GM18520 (cell line): ENCODE results near the gene RAF1.
"Not testable (repeated sequence)": the region's sequence is repeated elsewhere in the genome, so short reads cannot be mapped to it uniquely, and the experiment has no call there.

Experiments used
- ATAC-seq: cut with Tn5 transposase; IDR thresholded peaks from one replicate; pipeline ENCODE4 v1.9.1; 2021; ENCODE audit not compliant: unreplicated experiment

The RAF1 gene

DNA sequence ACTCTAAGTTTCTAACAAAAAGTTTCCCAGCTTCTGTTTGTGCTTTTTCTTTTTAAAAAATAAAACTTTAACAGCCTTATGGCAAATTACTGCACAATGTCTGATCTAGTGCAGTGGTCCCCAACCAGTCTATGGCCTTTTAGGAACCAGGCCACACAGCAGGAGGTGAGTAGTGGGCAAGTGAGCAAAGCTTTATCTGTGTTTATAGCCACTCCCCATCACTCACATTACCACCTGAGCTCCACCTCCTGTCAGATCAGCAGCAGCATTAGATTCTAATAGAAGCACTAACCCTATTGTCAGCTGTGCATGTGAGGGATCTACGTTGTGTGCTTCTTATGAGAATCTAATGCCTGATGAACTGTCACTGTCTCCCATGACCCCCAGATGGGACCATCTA is 101.5 kb downstream of the RAF1 start:
- no peak for ATAC-seq

DNA sequence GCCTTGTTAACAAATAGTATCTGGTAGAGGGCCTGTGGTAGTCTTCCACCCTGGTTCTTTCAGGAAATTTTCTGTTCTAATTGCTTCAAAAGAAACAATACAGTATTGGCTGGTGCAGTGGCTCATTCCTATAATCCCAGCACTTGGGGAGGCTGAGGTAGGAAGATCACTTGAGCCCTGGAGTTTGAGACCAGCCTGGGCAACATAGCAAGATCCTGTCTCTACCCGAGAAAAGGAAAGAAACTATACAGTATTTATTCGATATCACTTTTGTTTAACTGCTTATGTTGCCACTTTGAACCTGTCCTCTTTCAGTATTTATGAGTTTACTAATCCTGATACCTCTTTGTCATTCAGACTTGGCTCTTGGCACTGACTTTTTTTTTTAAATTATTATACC is 102.5 kb downstream of the RAF1 start:
- no peak for ATAC-seq

- ATAC-seq: peak; percentile 24
Observed at GRCh38 chr3:12560505-12561190, 103.3 kb downstream of the RAF1 start.

DNA sequence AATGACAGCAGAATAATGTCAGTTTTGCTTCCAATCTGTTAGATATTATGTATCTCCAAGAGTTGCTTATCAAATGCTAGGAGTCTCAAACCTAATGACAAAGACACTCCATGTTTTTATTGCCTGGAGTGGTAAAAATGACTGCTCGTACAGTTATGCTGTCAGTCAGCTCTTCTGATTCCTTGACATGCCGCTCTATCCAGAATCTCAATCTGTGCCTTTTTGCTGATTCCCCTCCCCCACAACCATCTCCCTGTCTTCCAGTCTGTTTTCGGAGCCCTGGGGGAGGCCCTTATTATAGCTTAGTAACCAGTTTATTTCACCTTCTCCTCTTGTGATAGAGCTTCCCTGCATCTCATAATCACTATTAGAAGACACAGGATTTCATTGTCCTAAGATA is 104.4 kb downstream of the RAF1 start:
- no peak for ATAC-seq

DNA sequence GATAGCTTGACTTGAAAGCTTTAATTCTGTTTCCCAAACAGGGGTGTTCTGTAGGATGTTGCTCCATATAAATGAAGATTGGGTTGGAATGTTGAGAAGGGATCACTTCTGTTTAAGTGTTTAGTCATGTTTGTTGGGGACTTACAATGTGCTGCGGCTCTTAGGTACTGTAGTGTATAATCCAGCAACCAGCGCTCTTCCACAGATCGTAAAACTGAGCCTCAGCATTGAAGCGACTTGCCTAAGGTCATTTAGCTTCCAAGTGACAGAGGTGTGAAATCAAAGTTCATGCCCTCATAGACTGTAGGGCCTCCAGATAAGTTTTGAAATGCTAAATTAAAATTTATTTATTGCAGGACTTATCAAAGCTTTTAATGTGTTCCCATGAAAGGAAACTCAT is 105.2 kb downstream of the RAF1 start:
- ATAC-seq: no peak

DNA sequence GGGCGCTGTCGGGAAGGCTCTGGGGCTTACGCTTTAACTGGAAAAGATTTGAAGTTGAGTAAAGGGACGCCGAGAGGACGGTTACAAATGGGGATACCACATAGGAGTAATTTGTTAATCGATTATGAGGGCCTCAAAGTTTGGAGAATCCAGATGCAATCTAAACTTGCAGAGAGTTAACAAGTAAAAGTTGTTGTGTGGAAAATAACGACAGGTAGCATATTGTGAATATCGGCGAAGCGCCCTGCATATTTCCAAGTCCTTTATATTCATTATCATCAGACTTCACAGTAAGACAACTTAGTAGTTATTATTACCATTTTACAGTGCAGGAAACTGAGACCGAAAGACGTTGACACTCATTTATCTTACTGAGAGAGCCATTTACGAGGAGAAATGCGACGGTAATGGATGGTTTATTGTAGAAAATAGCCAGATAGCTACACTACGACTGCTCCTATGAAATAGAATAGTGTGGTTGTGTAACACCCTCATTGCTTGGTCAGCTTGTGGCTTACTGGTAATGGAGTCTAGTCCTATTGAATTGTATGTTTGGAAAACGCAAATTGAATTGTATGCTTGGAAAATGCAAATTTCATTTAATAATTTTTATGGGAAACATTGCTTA is 106.3 kb downstream of the RAF1 start:
- ATAC-seq: no peak

DNA sequence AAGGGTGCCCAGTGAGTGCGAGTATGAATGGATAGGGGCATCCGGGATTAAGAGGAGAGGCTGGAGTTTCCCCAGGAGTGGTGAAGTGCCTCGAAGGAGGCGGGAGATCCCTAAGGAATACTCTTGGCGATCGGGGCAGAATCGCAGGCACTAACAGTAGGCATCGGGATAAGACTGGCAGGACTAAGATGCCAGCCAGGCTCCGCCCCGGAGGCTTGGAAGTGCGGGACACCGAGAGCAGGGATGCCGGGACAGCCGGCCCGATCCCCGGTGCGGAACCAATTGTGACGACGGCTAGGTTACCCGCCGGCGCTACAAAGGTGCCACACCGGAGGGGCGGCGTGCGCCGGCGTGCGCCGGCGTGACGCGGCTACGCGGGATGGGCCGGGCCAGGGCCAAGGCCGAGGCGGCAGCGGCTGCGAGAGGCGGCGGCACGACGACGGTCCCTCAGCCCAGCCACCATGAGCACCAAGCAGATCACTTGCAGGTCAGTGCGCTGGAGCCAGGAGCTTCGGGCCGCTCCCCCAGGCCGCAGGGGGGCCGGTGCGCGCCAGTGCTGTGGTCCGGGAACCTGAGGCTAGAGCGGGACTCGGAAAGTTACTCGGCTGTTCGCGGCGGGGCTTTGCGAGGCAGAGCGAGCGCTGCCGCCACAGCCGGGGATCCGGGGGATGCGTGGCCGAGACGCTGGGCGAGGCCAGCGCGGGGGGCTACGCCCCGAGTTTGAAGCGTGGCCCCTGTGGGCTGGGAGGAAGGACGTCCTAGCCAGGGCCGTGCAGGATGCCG is 107.0 kb downstream of the RAF1 start, which contains the start of gene MKRN2:
Gene MKRN2, plus strand, starts transcription at position 398 of the 783 bp plus-strand sequence. Its CDS starts 64 bp downstream, at position 462.
- peak; percentile 72 for ATAC-seq

GRCh38 chr3:12556314-12556689 is 107.6 kb downstream of the RAF1 start:
- ATAC-seq: no peak

GRCh38 chr3:12553921-12554391 is 110.0 kb downstream of the RAF1 start:
- no peak for ATAC-seq

DNA sequence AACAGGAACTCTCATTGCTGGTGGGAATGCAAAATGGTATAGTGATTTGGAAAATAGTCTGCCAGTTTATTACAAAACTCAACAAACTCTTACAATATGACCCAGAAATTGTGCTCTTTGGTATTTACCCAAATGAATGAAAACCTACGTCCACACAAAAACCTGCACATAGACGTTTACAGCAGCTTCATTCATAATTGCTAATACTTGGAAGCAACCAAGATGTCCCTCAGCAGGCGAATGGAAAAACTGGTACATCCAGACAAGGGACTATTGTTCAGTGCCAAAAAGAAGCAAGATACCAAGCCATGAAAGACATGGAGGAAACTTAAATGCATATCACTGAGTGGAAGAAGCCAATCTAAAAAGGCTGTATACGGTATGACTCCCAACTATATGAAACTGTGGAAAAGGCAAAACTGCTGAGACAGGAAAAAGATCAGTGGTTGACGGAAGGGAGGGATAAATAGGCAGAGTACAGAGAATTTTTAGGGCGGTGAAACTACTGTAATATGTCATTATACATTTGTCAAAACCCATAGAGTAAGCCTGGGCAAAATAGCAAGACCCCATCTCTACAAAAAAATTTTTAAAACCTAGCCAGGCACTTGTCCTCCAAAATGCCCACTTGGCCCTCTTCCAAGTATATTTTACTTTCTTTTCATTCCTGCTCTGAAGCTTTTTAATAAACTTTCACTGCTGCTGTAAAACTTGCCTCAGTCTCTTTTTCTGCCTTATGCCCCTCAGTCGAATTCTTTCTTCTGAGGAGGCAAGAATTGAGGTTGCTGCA is 113.8 kb downstream of the RAF1 start:
- ATAC-seq: no peak

DNA sequence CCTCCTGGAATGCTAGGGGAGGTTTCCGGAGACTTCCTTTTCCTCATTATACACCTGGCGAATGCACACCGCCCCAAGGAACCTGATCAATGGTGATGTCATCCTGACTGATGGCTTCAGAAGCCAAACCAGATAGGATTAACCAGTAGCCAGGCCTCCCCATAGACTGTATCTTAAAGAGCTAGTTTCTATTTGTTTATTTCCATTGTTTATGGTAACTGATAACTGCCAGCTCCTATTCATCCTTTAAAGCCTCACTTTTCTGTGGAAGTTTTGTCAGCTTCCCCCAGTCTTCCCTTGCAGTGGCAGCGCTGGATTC is 118.5 kb downstream of the RAF1 start, which contains the start of gene MKRN2OS:
Gene MKRN2OS, minus strand, starts transcription at position 27 of the 319 bp plus-strand sequence. CDS start 35 bp downstream, outside the sequence.
- no peak for ATAC-seq

DNA sequence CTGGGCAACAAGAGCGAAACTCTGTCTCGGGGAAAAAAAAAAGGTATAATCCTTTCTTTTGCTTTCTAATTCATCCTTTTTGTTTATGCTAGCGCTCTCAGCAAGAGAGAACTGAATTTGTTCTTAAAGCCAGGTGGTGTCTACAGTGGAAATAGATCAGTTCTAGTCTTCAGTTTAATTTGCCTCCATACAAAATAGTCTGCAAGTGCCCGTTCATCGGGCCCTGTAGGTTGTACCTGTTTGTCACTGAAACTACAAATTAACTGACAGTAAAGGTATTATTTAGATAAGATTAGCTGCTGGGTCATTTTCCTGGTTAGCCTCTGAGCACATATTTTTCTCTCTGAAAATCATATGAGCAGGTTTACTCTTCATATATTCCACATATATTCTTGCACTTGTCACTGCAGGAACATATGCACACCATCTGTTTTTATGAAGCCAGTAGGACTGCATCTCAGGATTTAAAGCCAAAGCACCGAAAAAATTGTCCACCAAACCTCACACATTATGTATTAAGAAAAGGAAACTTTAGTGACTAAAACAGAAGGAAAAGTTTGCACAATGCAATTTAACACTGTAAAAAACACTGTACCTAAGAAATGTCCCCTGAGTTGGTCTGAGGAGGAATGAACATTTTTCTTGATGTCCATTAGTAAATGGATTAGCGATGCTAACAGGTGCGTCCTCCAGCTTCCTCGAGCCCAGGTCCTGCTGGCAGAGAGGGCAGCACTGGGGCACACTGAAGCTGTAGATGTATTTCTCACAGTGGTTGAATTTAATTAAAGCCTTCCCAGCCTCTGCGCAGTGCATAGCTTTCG is 119.1 kb downstream of the RAF1 start:
- ATAC-seq: no peak

GRCh38 chr3:12543497-12543896 is 120.4 kb downstream of the RAF1 start:
- not testable (repeated sequence) for ATAC-seq

DNA sequence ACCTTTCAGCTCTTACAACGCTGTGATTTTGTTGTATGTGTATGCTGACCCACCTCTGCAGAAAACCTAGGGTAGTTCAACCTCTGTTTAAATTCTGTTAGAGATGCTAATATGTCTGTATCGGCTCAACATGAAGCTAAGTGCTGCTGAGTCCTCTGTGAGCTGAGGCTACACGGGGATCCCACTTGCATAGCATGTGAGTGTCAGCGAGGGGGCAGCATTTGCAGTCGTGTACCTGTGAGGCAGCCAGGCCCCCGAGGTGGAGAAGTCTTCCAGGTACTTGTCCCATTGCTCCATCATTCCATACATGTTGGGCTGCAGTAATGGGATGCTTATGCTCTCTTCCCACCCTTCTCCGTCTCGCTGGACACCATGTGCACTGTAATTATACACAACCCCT is 122.3 kb downstream of the RAF1 start:
- ATAC-seq: no peak

- no peak for ATAC-seq
Observed at GRCh38 chr3:12536423-12536822, 127.5 kb downstream of the RAF1 start.
